Measurements from ENCODE around the gene BCAS1.

BCAS1 gene

DNA sequence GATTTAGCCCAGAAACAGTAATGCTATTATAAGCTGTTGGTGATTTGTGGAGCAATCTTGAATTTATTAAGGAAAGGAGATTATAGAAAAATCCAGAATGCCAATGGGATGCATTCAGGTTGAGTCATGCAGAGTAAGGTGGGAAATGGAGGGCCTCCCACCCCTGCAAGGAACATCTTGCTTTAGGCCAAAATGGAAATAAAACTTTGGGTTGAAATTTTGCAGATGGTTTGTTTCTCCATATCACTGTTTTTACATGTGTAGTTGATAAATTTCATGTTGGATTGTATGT, 152.4 kb downstream of the BCAS1 start:
- Histone ChIP-seq H4K8ac (ENCODE audit: low read depth, low read length) (no peak overlapping the region), H3K4ac (ENCODE audit: low read depth, low read length) (no peak overlapping the region), H3K27ac (ENCODE audit: low read depth, low read length) (peak overlapping the region; percentile 63), H3K4me3 (ENCODE audit: low read depth, low read length) (no peak overlapping the region), H3K14ac (ENCODE audit: low read length) (no peak overlapping the region), H2BK120ac (ENCODE audit: insufficient read depth, low read length, poor library complexity) (no peak overlapping the region), H4K12ac (ENCODE audit: low read depth, low read length) (no peak overlapping the region), H2BK12ac (ENCODE audit: low read length) (no peak overlapping the region), H3K4me1 (ENCODE audit: control insufficient read depth in 1 of 2, insufficient read depth in 2 of 2, low read length in 2 of 2) (peaks cover 8 to 19% of the 10 kb centered on the region in 2 experiments), H3K9ac (ENCODE audit: low read length) (no peak overlapping the region), H3K23ac (ENCODE audit: low read length) (no peak overlapping the region), H3K36me3 (ENCODE audit: control insufficient read depth in 1 of 2, insufficient read depth in 2 of 2, low read length in 2 of 2) (no peaks in the 10 kb centered on the region), H3K18ac (ENCODE audit: low read length) (no peak overlapping the region), H4K91ac (ENCODE audit: low read depth, low read length) (no peak overlapping the region), H2AK5ac (ENCODE audit: low read length) (no peak overlapping the region), H3K4me2 (ENCODE audit: low read length) (peak overlapping the region; percentile 29), H3K79me2 (ENCODE audit: control insufficient read depth, insufficient read depth, low read length, poor library complexity) (peaks cover 3% of the 10 kb centered on the region), H2BK5ac (ENCODE audit: low read depth, low read length, poor library complexity) (no peak overlapping the region), H2AFZ (ENCODE audit: insufficient read depth, low read length, poor library complexity) (no peak overlapping the region), H3K27me3 (ENCODE audit: insufficient read depth, low read length) (no peaks in the 10 kb centered on the region), H3K79me1 (ENCODE audit: low read length) (peaks cover 18% of the 10 kb centered on the region), H3K9me3 (ENCODE audit: insufficient read depth, low read depth, low read length) (no peaks in the 10 kb centered on the region)
- DNase-seq: no peak

DNA sequence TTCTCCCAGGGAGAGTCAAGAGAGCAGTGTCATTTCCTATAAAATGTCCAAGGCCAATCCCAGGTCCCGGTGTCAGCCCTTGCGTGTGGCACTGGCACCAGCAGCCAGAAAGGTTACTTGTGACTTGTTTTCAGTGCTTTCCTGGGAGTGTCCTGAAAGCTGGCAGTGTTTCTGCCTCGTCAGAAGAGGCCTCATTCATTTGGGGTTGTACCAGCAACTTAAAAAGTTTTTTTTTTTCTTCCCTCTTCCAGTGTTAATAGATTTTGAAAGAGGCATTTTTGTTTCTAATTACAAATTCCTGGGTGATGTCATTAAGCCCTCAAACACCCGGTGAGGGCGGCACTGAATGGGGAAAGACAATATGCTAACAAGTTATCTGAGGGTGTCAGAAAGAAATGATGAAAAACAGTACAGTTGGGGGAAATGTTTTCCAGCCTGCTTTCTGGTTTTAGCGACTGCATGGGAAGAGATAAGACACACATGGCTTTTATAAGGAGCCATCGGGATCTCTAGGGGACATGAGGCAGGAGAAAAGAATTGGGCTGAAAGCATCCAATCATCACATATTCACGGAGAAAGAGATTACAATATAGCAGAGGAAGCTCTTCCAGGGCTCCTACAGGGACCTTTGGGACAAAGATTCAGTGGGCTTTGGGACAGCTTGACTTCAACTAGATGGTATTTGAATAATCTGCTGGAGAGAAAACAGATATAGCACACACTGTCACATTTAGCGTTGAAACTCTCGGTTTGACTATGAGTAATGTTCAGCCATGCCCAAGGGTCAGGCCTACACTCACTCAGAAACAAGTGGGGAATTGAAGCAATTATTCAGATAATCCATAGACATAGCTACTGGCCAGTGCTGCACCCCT, 153.0 kb downstream of the BCAS1 start:
- H2BK120ac ChIP-seq (ENCODE audit: insufficient read depth, low read length, poor library complexity): peak overlapping the region; percentile 82
- H2BK12ac ChIP-seq (ENCODE audit: low read length): peak overlapping the region; percentile 82
- peaks cover 18% of the 10 kb centered on the region for H3K79me1 ChIP-seq (ENCODE audit: low read length)
- H3K18ac ChIP-seq (ENCODE audit: low read length): no peak overlapping the region
- H4K12ac ChIP-seq (ENCODE audit: low read depth, low read length): no peak overlapping the region
- H4K91ac ChIP-seq (ENCODE audit: low read depth, low read length): peak overlapping the region; percentile 83
- WGBS (ENCODE audit: extremely low coverage, insufficient coverage, insufficient read length): no CpG with 5 or more reads among the region's 10 CpGs
- H3K14ac ChIP-seq (ENCODE audit: low read length): peak overlapping the region; percentile 59
- no peak overlapping the region for H2AK5ac ChIP-seq (ENCODE audit: low read length)
- peak; percentile 38 to 60 for DNase-seq
- H3K27ac ChIP-seq (ENCODE audit: low read depth, low read length): peak overlapping the region; percentile 63
- no peak overlapping the region for H2AFZ ChIP-seq (ENCODE audit: insufficient read depth, low read length, poor library complexity)
- H4K8ac ChIP-seq (ENCODE audit: low read depth, low read length): peak overlapping the region; percentile 61
- H3K36me3 ChIP-seq (ENCODE audit: control insufficient read depth in 1 of 2, insufficient read depth in 2 of 2, low read length in 2 of 2): no peaks in the 10 kb centered on the region
- H3K4ac ChIP-seq (ENCODE audit: low read depth, low read length): no peak overlapping the region
- H3K79me2 ChIP-seq (ENCODE audit: control insufficient read depth, insufficient read depth, low read length, poor library complexity): peaks cover 3% of the 10 kb centered on the region
- peak overlapping the region; percentile 90 for H2BK5ac ChIP-seq (ENCODE audit: low read depth, low read length, poor library complexity)
- peak overlapping the region; percentile 29 for H3K4me2 ChIP-seq (ENCODE audit: low read length)
- H3K23ac ChIP-seq (ENCODE audit: low read length): no peak overlapping the region
- H3K4me3 ChIP-seq (ENCODE audit: low read depth, low read length): no peak overlapping the region
- H3K9ac ChIP-seq (ENCODE audit: low read length): no peak overlapping the region
- H3K27me3 ChIP-seq (ENCODE audit: insufficient read depth, low read length): no peaks in the 10 kb centered on the region
- H3K4me1 ChIP-seq (ENCODE audit: control insufficient read depth in 1 of 2, insufficient read depth in 2 of 2, low read length in 2 of 2): peaks cover 8 to 19% of the 10 kb centered on the region in 2 experiments
- H3K9me3 ChIP-seq (ENCODE audit: insufficient read depth, low read depth, low read length): no peaks in the 10 kb centered on the region

DNA sequence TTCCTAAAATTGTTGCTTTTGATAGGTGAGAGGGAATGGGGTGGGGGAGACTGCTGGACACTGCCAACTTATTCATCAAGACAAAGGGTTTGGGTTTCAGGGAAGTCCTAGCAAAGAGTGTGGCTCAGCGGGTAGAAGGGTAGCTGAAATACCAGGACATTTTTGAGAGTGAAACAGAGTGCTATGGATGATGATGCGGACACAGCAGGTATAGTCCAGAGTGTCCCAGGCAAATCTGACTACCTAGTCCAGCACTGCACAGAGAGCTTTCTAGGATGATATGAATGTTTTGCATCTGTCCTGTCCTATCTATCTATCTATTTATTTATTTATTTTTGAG, 154.3 kb downstream of the BCAS1 start:
- Histone ChIP-seq H3K9ac (ENCODE audit: low read length) (no peak overlapping the region), H3K27ac (ENCODE audit: low read depth, low read length) (no peak overlapping the region), H3K79me2 (ENCODE audit: control insufficient read depth, insufficient read depth, low read length, poor library complexity) (peaks cover 3% of the 10 kb centered on the region), H3K27me3 (ENCODE audit: insufficient read depth, low read length) (no peaks in the 10 kb centered on the region), H3K4me2 (ENCODE audit: low read length) (peak overlapping the region; percentile 5), H3K4me3 (ENCODE audit: low read depth, low read length) (no peak overlapping the region), H4K8ac (ENCODE audit: low read depth, low read length) (no peak overlapping the region), H2BK5ac (ENCODE audit: low read depth, low read length, poor library complexity) (no peak overlapping the region), H4K91ac (ENCODE audit: low read depth, low read length) (peak overlapping the region; percentile 30), H4K12ac (ENCODE audit: low read depth, low read length) (no peak overlapping the region), H3K23ac (ENCODE audit: low read length) (no peak overlapping the region), H3K4ac (ENCODE audit: low read depth, low read length) (no peak overlapping the region), H3K4me1 (ENCODE audit: control insufficient read depth in 1 of 2, insufficient read depth in 2 of 2, low read length in 2 of 2) (peaks cover 4 to 15% of the 10 kb centered on the region in 2 experiments), H2AFZ (ENCODE audit: insufficient read depth, low read length, poor library complexity) (no peak overlapping the region), H2BK120ac (ENCODE audit: insufficient read depth, low read length, poor library complexity) (peak overlapping the region; percentile 44), H2AK5ac (ENCODE audit: low read length) (peak overlapping the region; percentile 73), H3K18ac (ENCODE audit: low read length) (no peak overlapping the region), H3K9me3 (ENCODE audit: insufficient read depth, low read depth, low read length) (peaks cover 3% of the 10 kb centered on the region), H2BK12ac (ENCODE audit: low read length) (peak overlapping the region; percentile 61), H3K79me1 (ENCODE audit: low read length) (peaks cover 18% of the 10 kb centered on the region), H3K36me3 (ENCODE audit: control insufficient read depth in 1 of 2, insufficient read depth in 2 of 2, low read length in 2 of 2) (no peaks in the 10 kb centered on the region), H3K14ac (ENCODE audit: low read length) (no peak overlapping the region)
- no CpG with 5 or more reads among the region's 2 CpGs for WGBS (ENCODE audit: extremely low coverage, insufficient coverage, insufficient read length)
- peak; percentile 17 to 60 for DNase-seq

DNA sequence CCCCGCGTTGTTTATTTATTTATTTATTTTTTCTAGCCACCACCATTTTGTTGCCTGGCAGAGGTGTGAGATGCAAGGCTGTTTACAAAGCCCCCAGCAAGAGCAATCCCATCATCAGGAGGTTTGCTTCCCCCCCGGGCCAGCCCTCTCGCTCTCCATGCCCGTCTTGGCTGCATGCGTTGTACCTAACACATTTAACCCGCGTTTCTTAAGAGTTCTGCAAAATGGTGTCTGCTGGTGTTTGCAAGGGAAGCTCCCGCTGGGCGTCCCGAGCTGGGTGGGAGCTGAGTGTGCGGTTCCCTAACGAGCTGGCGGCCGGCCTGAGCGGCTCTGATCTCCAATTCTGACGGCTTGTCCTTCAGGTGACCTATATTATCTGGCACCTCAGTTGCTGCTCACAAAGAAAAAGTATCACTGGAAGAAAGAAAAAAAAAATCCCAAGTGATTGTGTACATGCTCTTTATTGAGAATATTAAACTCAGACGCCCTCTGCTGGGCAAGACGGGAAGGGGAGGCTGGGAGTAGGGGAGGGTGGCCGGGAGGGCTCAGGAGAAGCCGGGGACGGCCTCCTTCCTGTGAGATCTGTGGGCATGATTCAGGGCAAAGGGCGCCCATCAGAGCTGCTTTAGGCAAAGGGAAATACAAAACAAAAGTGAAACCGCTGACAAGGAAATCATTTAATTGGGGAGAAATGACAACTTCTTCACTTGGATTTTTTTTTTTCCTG, 154.8 kb downstream of the BCAS1 start:
- no peaks in the 10 kb centered on the region for H3K36me3 ChIP-seq (ENCODE audit: control insufficient read depth in 1 of 2, insufficient read depth in 2 of 2, low read length in 2 of 2)
- H3K14ac ChIP-seq (ENCODE audit: low read length): peak overlapping the region; percentile 85
- peak overlapping the region; percentile 95 for H3K18ac ChIP-seq (ENCODE audit: low read length)
- H3K9me3 ChIP-seq (ENCODE audit: insufficient read depth, low read depth, low read length): peaks cover 3% of the 10 kb centered on the region
- peak overlapping the region; percentile 66 for H3K4me3 ChIP-seq (ENCODE audit: low read depth, low read length)
- H3K79me1 ChIP-seq (ENCODE audit: low read length): peaks cover 18% of the 10 kb centered on the region
- peak; percentile 87 to 98 for DNase-seq
- H4K12ac ChIP-seq (ENCODE audit: low read depth, low read length): peak overlapping the region; percentile 54
- peak overlapping the region; percentile 26 for H3K4ac ChIP-seq (ENCODE audit: low read depth, low read length)
- peak overlapping the region; percentile 86 for H3K9ac ChIP-seq (ENCODE audit: low read length)
- H3K27ac ChIP-seq (ENCODE audit: low read depth, low read length): peak overlapping the region; percentile 33
- H2BK5ac ChIP-seq (ENCODE audit: low read depth, low read length, poor library complexity): peak overlapping the region; percentile 58
- H4K8ac ChIP-seq (ENCODE audit: low read depth, low read length): peak overlapping the region; percentile 81
- H3K79me2 ChIP-seq (ENCODE audit: control insufficient read depth, insufficient read depth, low read length, poor library complexity): peaks cover 3% of the 10 kb centered on the region
- peak overlapping the region; percentile 74 for H4K91ac ChIP-seq (ENCODE audit: low read depth, low read length)
- peak overlapping the region; percentile 33 for H2BK12ac ChIP-seq (ENCODE audit: low read length)
- peak overlapping the region; percentile 50 for H2BK120ac ChIP-seq (ENCODE audit: insufficient read depth, low read length, poor library complexity)
- peaks cover 4 to 12% of the 10 kb centered on the region in 2 experiments for H3K4me1 ChIP-seq (ENCODE audit: control insufficient read depth in 1 of 2, insufficient read depth in 2 of 2, low read length in 2 of 2)
- peak overlapping the region; percentile 84 for H3K4me2 ChIP-seq (ENCODE audit: low read length)
- H3K23ac ChIP-seq (ENCODE audit: low read length): no peak overlapping the region
- no peaks in the 10 kb centered on the region for H3K27me3 ChIP-seq (ENCODE audit: insufficient read depth, low read length)
- H2AFZ ChIP-seq (ENCODE audit: insufficient read depth, low read length, poor library complexity): peak overlapping the region; percentile 24
- H2AK5ac ChIP-seq (ENCODE audit: low read length): no peak overlapping the region
- WGBS (ENCODE audit: extremely low coverage, insufficient coverage, insufficient read length): no CpG with 5 or more reads among the region's 24 CpGs

All from trophoblast cell (in vitro differentiated cells and primary cell).